NCI-H2107 (cell line): Measurements from ENCODE around the gene TNRC6C.
"Not testable (repeated sequence)": the region's sequence is repeated elsewhere in the genome, so short reads cannot be mapped to it uniquely, and the experiment has no call there.

Experiments used
- DNase-seq: peaks from one replicate; lab custom pipeline; 2025; lab: John Stamatoyannopoulos, UW

TNRC6C gene

DNA sequence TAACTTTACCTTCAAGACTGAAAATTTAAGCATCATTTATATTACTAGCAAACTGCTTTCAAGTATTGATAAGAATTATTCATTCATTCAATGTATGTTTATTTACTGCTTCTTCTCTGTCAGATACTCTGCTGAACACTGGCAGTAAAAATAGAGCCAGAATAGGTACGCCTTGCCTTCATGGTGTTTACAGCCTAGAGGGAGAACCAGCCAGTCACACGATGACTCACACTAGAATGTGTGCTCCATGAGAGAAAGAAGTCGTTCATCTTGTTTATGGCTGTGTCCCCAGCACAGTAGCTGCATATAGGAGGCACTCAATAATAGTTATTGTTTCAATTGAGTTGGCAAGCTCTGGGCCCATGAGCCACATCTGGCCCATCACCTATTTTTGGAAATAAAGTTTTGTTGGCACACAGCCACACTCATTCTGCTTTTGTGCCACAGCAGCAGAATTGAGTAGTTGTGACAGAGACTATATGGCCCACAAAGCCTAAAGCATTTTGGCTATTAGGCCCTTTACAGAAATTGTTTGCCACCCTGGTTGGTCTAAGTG is 85.9 kb downstream of the TNRC6C start:
- DNase-seq, result no peak

DNA sequence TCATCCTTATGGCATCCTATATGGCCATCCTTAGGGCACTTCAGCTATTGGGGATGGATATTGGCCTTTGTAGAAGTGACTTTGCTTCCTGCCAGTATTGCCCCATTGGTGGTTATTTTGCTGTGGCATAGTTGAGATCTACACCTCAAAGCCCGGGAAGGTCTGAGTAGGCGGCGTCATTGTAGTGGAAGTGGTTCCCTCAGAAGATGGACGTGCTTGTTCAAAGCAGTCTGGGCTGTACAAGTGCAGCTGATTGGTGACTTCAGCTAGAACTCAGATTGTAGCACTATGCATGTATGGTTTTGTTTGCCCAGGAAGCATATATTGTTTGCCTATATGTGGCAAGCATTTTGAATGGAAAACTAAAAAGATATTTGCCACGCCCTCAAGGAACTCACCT is 86.8 kb downstream of the TNRC6C start:
- no peak for DNase-seq

DNA sequence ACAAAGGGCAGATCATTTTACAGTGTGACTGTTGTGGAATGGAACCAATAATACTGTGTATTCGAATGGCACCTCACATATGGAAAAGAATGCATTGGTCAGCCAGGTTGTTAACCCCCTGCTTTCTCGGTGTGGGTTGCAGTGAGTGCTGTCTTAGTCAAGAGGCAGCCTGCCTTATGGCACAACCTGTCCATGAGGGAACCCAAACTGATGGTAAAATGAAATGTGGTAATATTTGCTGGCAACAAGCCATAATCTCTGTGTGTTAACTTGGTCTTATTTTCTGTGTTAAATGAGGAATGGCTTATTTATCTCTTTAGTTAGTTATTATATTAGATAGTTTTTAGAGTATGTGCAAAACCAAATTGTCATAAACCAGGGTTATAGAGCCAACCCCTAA is 88.4 kb downstream of the TNRC6C start:
- no peak for DNase-seq

DNA sequence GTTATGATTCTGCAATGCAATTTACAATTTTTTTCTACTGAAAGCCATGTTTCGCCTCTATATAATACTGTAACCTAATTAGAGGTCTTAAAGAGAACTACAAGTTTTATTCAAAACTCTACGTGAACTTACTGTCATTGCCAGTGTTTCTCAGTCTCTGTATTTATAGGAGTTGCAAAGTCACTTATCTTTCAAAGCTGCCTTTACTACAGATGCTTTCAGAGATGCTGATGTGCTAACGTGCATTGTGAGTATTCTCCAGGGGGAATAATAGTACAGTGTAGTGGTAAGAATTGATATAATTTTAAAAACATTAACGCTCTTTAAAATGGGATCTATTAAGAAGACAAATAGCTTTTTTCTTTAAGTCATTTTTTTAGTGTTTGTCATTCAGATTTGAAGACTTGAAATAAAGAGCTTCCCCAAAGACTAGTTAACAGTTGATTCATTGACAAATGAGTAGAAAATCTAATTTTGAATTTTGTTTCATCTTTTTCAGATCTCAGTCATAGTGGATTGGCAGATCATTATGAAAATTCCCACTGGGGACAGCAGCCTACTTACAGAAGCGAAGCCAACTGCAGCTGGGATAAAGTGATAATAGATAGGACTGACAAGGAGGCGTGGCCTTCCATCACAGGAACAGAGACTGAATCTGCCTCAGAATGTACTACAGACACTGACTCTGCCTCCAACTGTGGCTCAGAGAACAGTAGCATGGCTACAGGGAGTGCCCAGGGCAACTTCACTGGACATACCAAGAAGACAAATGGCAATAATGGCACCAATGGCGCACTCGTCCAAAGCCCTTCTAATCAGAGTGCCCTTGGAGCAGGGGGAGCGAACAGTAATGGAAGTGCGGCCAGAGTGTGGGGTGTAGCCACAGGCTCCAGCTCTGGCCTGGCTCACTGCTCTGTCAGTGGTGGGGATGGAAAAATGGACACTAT is 90.1 kb downstream of the TNRC6C start:
- no peak for DNase-seq

DNA sequence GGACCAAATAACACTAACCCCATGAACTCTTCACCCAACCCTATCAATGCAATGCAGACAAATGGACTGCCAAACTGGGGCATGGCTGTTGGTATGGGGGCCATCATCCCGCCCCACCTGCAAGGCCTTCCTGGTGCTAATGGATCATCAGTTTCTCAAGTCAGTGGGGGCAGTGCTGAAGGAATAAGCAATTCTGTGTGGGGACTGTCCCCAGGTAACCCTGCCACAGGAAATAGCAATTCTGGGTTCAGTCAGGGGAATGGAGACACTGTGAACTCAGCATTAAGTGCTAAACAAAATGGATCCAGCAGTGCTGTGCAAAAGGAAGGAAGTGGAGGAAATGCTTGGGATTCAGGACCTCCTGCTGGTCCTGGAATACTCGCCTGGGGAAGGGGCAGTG is 91.1 kb downstream of the TNRC6C start:
- no peak for DNase-seq

DNA sequence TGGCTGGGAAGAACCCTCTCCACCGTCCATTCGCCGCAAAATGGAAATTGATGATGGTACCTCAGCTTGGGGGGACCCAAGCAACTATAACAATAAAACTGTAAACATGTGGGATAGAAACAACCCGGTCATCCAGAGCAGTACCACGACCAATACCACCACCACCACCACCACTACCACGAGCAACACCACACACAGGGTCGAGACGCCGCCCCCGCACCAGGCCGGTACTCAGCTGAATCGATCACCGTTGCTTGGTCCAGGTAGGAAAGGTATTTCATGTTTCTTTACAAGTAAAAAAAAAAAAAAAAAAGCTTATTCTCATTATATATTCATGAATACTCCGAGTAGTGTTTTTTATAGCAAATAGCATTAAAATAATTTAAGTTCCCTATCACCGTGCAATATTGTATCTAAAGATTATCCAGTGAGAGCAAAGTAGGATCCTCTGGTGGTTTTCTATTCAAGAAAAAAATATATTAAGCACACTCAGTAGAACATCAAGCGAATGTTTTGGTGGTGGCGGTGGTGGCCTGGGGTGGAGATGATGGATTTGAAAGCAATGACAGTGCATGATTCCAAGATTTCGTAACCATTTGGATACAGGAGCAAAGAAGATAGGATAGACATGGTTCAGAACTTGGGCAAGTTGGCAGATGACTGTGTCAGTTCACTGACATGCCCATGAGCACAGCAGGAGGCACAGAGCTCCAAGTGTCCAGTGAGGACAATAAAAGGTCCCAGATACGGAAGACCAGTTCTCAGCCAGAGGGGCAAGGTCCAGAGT is 92.9 kb downstream of the TNRC6C start:
- no peak for DNase-seq

DNA sequence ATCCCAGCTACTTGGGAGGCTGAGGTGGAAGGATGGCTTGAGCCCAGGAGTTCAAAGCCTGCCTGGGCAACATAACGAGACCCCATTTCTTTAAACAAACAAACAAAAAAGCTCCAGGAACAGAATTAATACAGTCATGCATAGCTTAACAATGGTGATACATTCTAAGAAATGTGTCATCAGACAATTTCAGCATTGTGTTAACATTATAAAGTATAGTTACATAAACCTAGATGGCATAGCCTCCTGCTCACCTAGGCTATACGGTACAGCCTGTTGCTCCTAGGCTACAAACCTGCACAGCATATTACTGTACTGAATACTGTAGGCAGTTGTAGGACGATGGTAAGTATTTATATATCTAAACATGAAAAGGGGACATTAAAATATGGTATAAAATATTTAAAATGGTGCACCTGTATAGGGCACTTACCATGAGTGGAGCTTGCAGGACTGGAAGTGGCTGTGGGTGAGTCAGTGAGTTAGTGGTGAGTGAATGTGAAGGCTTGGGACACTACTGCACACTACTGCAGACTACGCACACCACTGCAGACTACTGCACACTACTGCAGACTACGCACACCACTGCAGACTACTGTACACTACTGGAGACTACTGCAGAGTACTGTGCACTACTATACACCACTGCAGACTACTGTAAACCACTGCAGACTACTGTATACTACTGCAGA is 95.4 kb downstream of the TNRC6C start:
- no peak for DNase-seq

DNA sequence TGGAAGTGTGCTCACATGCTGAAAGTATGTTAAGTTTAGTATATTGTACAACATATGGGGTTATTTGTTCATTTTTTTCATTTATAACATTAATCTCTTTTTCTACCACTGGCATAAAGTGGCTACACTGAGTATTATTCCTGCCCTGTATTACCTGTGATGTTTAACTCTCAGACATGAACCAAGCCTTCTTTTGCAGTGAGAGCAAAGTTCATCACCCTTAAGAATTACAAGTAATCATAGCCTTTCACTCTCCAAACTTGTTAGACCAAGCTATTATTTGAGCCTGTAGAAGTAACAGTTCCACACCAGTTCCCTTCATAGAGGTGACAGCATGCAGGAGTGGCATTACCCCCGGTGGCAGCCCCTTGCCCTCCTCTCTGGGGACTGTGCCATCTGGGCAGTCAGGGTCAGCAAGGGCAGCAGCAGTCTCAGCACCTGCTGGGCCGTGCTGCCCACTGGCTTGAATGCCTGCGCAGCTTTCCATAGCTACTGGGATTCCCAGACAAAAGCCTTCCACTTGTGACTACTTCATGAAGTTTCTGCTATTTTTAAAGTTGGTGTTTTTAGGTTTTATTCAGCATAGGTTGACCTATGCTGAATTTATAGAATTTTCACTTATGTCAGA is 98.7 kb downstream of the TNRC6C start:
- no peak for DNase-seq

DNA sequence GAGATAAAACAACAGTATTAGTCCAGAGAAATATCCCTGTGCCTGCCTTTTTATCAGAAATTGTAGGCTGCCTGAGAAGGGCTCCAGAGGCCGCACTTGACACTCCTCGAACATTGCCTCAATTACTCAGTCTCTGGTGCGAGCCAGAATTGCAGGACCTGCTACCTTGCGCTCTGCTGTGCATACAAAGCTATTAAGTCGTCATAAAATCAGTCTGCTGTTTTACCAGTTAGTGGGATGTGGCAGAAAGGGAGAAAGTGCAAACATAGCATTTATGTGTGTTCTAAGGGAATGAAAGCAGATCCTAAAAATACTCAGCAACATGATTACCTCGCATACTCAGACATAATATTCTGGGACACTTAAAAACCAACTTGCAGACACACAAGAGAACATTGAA is 99.5 kb downstream of the TNRC6C start:
- DNase-seq, result no peak

DNA sequence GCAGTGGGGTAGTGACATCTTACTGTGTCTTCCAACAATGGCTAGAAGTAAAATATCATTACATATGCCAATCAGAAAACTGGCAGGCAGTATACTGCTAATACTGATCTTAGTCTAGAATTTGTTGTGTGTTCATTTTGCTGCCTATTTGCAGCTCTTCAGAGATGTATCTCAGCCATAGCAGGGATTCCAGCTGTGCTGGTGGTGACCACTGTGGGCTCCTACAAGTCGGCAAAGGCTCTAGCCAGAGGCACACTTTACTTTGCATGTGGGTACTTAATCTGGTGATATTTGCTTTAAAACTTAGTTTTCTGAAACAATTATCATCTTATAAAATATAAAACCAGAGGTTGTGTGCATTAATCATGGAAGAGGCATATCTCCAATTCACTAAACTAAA is 100.1 kb downstream of the TNRC6C start:
- no peak for DNase-seq

DNA sequence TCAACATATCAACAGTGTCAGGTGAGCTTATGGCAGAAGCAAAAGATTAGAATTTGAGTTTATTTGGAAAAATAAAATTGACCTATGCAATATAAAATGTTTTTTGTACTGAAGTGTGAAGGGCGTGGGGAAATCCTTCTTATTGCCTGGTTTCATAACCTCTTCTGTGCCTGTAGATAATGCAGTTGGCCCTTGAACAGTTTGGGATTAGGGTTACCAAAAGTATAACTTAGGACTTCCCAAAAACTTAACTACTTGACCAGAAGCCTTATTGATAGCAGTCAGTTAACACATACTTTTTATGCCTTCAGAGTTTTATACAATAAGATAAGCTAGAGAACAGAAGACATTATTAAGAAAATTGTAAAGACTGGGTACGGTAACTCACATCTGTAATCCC is 104.1 kb downstream of the TNRC6C start:
- DNase-seq, result no peak

DNA sequence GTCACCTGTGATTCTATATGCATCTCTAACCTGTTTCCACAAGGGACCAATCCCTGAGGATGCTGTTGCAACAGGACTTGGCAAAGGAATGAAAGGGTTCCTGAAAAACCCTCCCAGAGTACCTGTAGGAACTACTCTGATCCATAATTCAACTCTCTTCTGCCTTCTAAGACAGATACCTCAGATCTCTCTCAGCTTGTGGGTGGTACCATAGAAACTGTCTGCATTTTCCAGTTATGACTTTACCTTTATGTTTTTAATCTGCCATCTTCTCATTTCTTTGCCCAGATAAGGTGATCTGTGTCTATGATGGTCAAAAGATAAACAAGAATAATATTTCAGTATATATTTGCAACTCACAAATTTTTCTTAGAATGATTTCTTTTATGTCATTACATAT is 105.0 kb downstream of the TNRC6C start:
- no peak for DNase-seq

DNA sequence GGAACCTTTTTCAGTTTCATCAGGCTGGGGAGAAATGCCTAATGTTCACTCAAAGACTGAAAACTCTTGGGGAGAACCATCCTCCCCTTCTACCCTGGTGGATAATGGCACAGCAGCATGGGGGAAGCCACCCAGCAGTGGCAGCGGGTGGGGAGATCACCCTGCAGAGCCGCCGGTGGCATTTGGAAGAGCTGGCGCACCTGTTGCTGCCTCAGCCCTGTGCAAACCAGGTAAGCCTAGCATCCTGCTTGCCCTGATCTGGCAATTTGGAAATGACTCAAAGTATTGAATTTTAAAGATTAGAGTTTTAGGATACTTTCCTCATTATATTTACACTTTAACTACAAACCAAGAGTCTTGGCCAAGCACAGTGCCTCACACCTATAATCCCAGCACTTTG is 106.2 kb downstream of the TNRC6C start:
- DNase-seq, result no peak

DNA sequence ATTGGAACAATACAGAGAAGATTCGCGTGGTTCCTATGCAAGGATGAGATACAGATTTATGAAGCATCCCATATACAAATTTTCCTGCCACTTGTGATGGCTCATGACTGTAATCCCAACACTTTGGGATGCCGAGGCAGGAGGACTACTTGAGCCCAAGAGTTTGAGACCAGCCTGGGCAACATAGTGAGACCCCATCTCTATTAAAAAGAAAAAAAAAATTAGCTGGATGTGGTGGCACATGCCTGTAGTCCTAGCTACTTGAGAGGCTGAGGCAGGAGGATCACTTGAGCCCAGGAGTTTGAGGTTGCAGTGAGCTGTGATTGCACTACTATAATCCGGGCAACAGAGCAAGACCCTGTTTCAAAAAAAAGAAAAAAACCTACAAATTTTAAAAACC is 108.5 kb downstream of the TNRC6C start:
- not testable (repeated sequence) for DNase-seq

DNA sequence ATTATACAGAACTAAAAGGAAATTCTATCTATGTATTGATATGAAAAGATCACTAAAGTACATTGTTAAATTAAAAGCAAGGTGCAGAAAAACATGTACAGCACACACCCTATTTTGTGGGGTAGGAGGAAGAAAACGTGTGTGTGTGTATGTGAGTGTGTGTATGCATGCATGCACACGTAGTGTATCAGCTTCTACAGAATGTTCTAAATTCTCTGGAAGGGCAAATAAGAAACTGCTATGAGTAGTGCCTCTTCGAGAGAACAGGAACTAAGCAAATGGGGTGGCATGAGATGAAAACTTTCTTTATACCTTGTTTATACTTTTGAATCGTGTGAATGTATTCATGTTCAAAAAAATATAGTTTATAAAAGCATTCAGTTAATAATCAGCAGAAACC is 111.2 kb downstream of the TNRC6C start:
- no peak for DNase-seq

DNA sequence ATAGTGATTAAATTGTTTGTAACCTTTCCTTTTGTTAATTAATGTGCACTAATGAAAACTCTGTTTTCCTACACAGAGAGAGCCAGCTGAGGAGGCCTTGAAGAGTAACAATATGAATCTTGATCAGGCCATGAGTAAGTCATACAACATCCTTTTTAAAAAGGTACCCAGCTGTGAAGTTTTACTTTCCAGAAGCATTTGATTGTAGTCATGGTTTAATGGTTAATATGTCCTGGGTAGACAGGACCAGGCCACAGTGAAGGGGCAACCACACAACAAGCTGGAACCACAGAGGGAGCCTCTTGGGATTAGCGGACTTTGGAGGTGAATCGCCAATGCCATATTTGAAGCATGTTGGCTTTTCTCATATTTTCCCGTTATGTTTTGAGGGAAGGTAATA is 114.5 kb downstream of the TNRC6C start:
- DNase-seq, result no peak

DNA sequence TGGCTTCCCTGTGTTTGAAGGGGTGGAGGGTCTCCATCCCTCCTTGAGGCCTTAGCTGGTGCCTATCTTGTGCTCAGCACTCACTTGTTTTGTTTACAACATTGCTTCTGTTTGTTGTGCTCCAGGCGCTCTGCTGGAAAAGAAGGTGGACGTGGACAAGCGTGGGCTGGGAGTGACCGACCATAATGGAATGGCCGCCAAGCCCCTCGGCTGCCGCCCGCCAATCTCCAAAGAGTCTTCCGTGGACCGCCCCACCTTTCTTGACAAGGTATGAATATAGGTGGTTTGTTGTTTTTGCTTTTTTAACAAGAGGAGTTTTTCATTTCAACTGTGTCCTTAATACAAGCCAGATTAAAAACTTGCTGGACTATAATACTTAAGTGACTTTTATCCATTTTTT is 116.5 kb downstream of the TNRC6C start:
- DNase-seq, result no peak

DNA sequence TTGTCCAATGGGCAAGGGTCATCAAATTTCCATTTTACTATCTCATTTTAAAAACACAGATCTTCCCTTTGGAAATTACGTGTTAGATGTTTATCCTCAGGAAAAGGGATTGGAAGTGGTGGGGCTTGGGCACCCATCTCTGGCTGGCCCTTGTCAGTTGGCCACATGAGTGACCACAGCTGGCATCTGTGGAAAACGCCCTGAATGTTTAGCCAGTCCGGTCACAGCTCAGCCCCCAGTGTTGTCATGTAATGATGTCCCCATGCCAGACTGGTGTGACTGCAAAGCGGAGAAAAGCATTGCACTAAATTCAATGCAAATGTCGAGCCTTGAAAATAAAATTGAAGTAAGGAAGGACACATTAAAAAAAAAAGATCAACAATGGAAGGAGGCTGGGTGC is 117.0 kb downstream of the TNRC6C start:
- DNase-seq, result no peak

DNA sequence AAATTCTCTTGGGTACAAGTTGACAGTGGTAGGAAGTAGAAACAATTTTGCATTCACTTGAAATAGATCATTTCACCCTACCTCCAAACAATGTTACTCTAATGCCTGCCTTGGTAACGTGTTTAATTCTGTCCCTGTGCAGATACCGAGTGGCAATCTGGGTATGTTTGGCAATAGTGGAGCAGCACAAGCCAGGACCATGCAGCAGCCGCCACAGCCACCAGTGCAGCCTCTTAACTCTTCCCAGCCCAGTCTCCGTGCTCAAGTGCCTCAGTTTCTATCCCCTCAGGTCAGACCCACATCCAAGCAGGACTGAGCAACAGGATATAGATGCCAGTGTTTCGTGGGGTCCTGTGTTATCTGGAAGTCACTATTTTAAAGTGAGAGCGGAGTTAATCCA is 120.8 kb downstream of the TNRC6C start:
- DNase-seq, result no peak

DNA sequence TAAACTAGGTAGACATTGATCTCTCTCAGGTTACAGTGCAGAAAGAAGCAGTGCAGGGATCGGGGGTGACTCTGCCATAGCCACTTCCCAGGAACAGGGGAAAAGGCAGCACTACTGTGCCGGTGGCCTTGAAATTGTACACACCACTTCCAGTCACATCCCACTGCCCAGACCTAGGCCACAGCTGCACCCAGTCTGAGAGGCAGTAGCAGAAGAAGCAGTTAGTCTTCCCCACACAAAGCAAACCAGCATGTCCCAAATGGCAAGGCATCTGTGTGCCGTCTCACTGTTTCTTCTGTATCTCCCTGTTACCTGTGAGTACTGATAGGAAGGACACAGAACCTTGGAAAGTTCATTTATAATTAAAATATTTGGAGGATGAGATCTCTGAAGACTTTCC is 123.0 kb downstream of the TNRC6C start:
- DNase-seq, result no peak

DNA sequence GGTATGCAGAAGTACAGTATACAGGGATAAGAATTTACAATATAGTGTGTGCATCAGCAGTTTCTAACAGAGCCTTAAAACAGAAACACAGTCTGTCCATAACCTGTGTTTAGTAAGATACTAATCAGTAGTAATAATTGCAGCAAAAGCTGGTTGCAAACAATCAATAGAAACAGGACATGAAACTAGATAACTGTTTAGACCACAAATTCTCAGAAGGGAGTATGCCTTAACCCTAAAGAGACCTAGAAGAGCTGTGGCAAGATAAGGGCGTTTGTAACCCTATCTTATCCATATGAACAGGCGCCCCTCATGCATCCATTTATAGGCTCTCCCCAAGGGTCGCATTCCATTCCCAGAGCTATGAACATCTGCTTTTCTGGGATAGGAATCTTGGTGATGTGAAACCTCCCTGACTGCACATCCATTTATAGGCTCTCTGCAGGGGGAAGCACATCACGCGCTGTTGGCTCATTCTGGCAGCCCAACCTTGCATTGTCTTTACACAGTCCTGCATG is 123.9 kb downstream of the TNRC6C start:
- not testable (repeated sequence) for DNase-seq

DNA sequence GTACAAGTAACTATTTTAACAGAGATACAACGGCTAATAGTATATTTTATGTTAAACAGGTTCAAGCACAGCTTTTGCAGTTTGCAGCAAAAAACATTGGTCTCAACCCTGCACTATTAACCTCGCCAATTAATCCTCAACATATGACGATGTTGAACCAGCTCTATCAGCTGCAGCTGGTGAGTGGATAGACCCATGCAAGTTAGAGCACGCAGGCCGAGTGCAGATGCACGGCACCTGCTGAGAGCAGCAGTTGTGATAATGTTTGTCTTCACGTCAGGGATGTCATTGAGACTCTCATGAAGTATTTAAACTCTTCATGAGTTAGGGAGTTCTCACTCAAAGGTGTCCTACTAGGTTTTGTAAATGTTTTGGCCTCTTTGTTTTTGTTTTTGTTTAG is 124.5 kb downstream of the TNRC6C start:
- DNase-seq, result no peak
